Activated naive CD8-positive, alpha-beta T cell treated with anti-CD3 and anti-CD28 coated beads, Interleukin-2, amount 50 U/mL, for 24 hours (primary cell): Measurements from ENCODE around the gene CTSE.

Source experiments
- ATAC-seq: fragments of 150-1000 bp; cut with Tn5 transposase; one replicate; pipeline ENCODE4 v1.10.0; 2021
- DNase-seq: peaks from one replicate; pipeline ENCODE4 v3.0.0; 2021
- H3K27ac Mint-ChIP-seq: one replicate; pipeline ENCODE4 v1.8.0; 2021; ENCODE audit warnings: mild to moderate bottlenecking, mixed read lengths
- H3K27me3 Mint-ChIP-seq: one replicate; pipeline ENCODE4 v1.8.0; 2021; ENCODE audit warnings: mixed read lengths
- H3K36me3 Mint-ChIP-seq: one replicate; pipeline ENCODE4 v1.8.0; 2021; ENCODE audit warnings: low read depth, mixed read lengths
- H3K4me1 Mint-ChIP-seq: one replicate; pipeline ENCODE4 v1.8.0; 2021; ENCODE audit warnings: mixed read lengths
- H3K4me3 Mint-ChIP-seq: one replicate; pipeline ENCODE4 v1.8.0; 2021; ENCODE audit warnings: mild to moderate bottlenecking, moderate library complexity, mixed read lengths
- H3K9me3 Mint-ChIP-seq: one replicate; pipeline ENCODE4 v1.8.0; 2021; ENCODE audit warnings: mixed read lengths

CTSE gene

GRCh38 chr1:205980237-205980870 is 43.3 kb downstream of the CTSE start:
- Mint-ChIP-seq H3K27ac (no peak overlapping the region), H3K9me3 (no peaks in the 10 kb centered on the region), H3K36me3 (no peaks in the 10 kb centered on the region), H3K4me3 (no peak overlapping the region), H3K4me1 (no peaks in the 10 kb centered on the region), H3K27me3 (peaks cover 2% of the 10 kb centered on the region)
- no peak for ATAC-seq
- no peak for DNase-seq

- Mint-ChIP-seq H3K36me3 (no peaks in the 10 kb centered on the region), H3K9me3 (peaks cover 10% of the 10 kb centered on the region), H3K4me3 (no peak overlapping the region), H3K27ac (no peak overlapping the region), H3K27me3 (peaks cover 2% of the 10 kb centered on the region), H3K4me1 (no peaks in the 10 kb centered on the region)
- ATAC-seq, result no peak
- no peak for DNase-seq
Observed at GRCh38 chr1:205979301-205979700, 44.4 kb downstream of the CTSE start.

GRCh38 chr1:205978676-205979075 is 45.0 kb downstream of the CTSE start:
- no peak overlapping the region for H3K4me3 Mint-ChIP-seq
- no peak for DNase-seq
- H3K27ac Mint-ChIP-seq, result no peak overlapping the region
- peaks cover 16% of the 10 kb centered on the region for H3K9me3 Mint-ChIP-seq
- H3K36me3 Mint-ChIP-seq, result no peaks in the 10 kb centered on the region
- peaks cover 2% of the 10 kb centered on the region for H3K27me3 Mint-ChIP-seq
- ATAC-seq, result no peak
- no peaks in the 10 kb centered on the region for H3K4me1 Mint-ChIP-seq

- Mint-ChIP-seq H3K4me3 (no peak overlapping the region), H3K9me3 (peaks cover 16% of the 10 kb centered on the region), H3K36me3 (no peaks in the 10 kb centered on the region), H3K27me3 (peaks cover 2% of the 10 kb centered on the region), H3K27ac (no peak overlapping the region), H3K4me1 (no peaks in the 10 kb centered on the region)
- peak; percentile 81 for DNase-seq
- peak; percentile 85 for ATAC-seq
Observed at GRCh38 chr1:205977402-205978014, 46.2 kb downstream of the CTSE start.

- DNase-seq (no peak), ATAC-seq (no peak)
- Mint-ChIP-seq H3K27ac (no peak overlapping the region), H3K36me3 (no peaks in the 10 kb centered on the region), H3K4me3 (no peak overlapping the region), H3K27me3 (peaks cover 2% of the 10 kb centered on the region), H3K4me1 (no peaks in the 10 kb centered on the region), H3K9me3 (peaks cover 16% of the 10 kb centered on the region)
Observed at GRCh38 chr1:205976708-205977401, 46.8 kb downstream of the CTSE start.

- Mint-ChIP-seq H3K36me3 (no peaks in the 10 kb centered on the region), H3K9me3 (peaks cover 16% of the 10 kb centered on the region)
Observed at GRCh38 chr1:205976036-205976435, 47.7 kb downstream of the CTSE start.

GRCh38 chr1:205975387-205975998 is 48.2 kb downstream of the CTSE start:
- H3K27me3 Mint-ChIP-seq, result peaks cover 2% of the 10 kb centered on the region
- no peaks in the 10 kb centered on the region for H3K4me1 Mint-ChIP-seq
- no peaks in the 10 kb centered on the region for H3K36me3 Mint-ChIP-seq
- no peak for DNase-seq
- H3K4me3 Mint-ChIP-seq, result no peak overlapping the region
- H3K9me3 Mint-ChIP-seq, result peaks cover 16% of the 10 kb centered on the region
- H3K27ac Mint-ChIP-seq, result no peak overlapping the region
- no peak for ATAC-seq

More at GRCh38 chr1:205976036-205976435, 47.7 kb downstream of the CTSE start:
- H3K27ac Mint-ChIP-seq, result no peak overlapping the region
- peaks cover 2% of the 10 kb centered on the region for H3K27me3 Mint-ChIP-seq
- no peak overlapping the region for H3K4me3 Mint-ChIP-seq
- H3K4me1 Mint-ChIP-seq, result no peaks in the 10 kb centered on the region
- DNase-seq, result no peak
- ATAC-seq, result no peak

GRCh38 chr1:205974712-205975111 is 49.0 kb downstream of the CTSE start:
- DNase-seq (no peak), ATAC-seq (no peak)
- Mint-ChIP-seq H3K9me3 (peaks cover 16% of the 10 kb centered on the region), H3K4me3 (no peak overlapping the region), H3K4me1 (no peaks in the 10 kb centered on the region), H3K27me3 (peaks cover 2% of the 10 kb centered on the region), H3K27ac (no peak overlapping the region), H3K36me3 (no peaks in the 10 kb centered on the region)

GRCh38 chr1:205973377-205974232 is 50.1 kb downstream of the CTSE start:
- DNase-seq (no peak), ATAC-seq (no peak)
- Mint-ChIP-seq H3K4me3 (no peak overlapping the region), H3K27me3 (peaks cover 2% of the 10 kb centered on the region), H3K9me3 (peaks cover 16% of the 10 kb centered on the region), H3K27ac (no peak overlapping the region), H3K4me1 (no peaks in the 10 kb centered on the region), H3K36me3 (no peaks in the 10 kb centered on the region)

- H3K27me3 Mint-ChIP-seq, result peaks cover 2% of the 10 kb centered on the region
- H3K9me3 Mint-ChIP-seq, result peaks cover 16% of the 10 kb centered on the region
- ATAC-seq, result peak; percentile 33
- H3K4me3 Mint-ChIP-seq, result no peak overlapping the region
- H3K4me1 Mint-ChIP-seq, result no peaks in the 10 kb centered on the region
- DNase-seq, result no peak
- no peaks in the 10 kb centered on the region for H3K36me3 Mint-ChIP-seq
- no peak overlapping the region for H3K27ac Mint-ChIP-seq
Observed at GRCh38 chr1:205972491-205973168, 51.1 kb downstream of the CTSE start.

GRCh38 chr1:205972081-205972480 is 51.6 kb downstream of the CTSE start:
- no peak for ATAC-seq
- H3K27ac Mint-ChIP-seq, result no peak overlapping the region
- peaks cover 16% of the 10 kb centered on the region for H3K9me3 Mint-ChIP-seq
- DNase-seq, result no peak
- H3K4me3 Mint-ChIP-seq, result no peak overlapping the region
- H3K36me3 Mint-ChIP-seq, result no peaks in the 10 kb centered on the region
- H3K4me1 Mint-ChIP-seq, result no peaks in the 10 kb centered on the region
- no peaks in the 10 kb centered on the region for H3K27me3 Mint-ChIP-seq

GRCh38 chr1:205971082-205971481 is 52.6 kb downstream of the CTSE start:
- no peak for DNase-seq
- H3K4me1 Mint-ChIP-seq, result no peaks in the 10 kb centered on the region

GRCh38 chr1:205970486-205970885 is 53.2 kb downstream of the CTSE start:
- no peak for ATAC-seq
- Mint-ChIP-seq H3K27me3 (no peaks in the 10 kb centered on the region), H3K27ac (no peak overlapping the region), H3K9me3 (peaks cover 16% of the 10 kb centered on the region), H3K4me1 (no peaks in the 10 kb centered on the region), H3K36me3 (no peaks in the 10 kb centered on the region), H3K4me3 (no peak overlapping the region)
- no peak for DNase-seq

More at GRCh38 chr1:205971082-205971481, 52.6 kb downstream of the CTSE start:
- ATAC-seq, result no peak
- Mint-ChIP-seq H3K36me3 (no peaks in the 10 kb centered on the region), H3K27me3 (no peaks in the 10 kb centered on the region), H3K27ac (no peak overlapping the region), H3K9me3 (peaks cover 16% of the 10 kb centered on the region), H3K4me3 (no peak overlapping the region)

- DNase-seq, result no peak
- Mint-ChIP-seq H3K4me3 (no peak overlapping the region), H3K27me3 (no peaks in the 10 kb centered on the region), H3K36me3 (no peaks in the 10 kb centered on the region), H3K4me1 (no peaks in the 10 kb centered on the region), H3K27ac (no peak overlapping the region), H3K9me3 (peaks cover 5% of the 10 kb centered on the region)
- no peak for ATAC-seq
Observed at GRCh38 chr1:205969229-205969628, 54.5 kb downstream of the CTSE start.
